HCT116 (cell line): ENCODE data around the gene WDR59. TPM values are rescaled to one million over a fixed set of nuclear protein-coding genes. Genes with fewer than 3 reads are reported as not detected.

ENCODE experiments used
- ATAC-seq: fragments of 200-7000 bp; cut with Tn5 transposase; 2 replicates; pipeline ENCODE4 v1.9.1; 2020; ENCODE audit warnings: mild to moderate bottlenecking, moderate library complexity
- BruUV-seq: library from RNA; stranded (reverse); fragments of 400-500 nt; replicated peaks from 2 replicates; lab custom pipeline; 2021; lab: Mats Ljungman, UMichigan
- CTCF ChIA-PET: fragments of 300-600 bp; sonication (Branson Sonifier 250); formaldehyde crosslinking; loops from one replicate; lab custom pipeline; 2021; ENCODE audit warnings: antibody characterized with exemption; lab: Charles Lee
- POLR2A ChIA-PET: fragments of 300-600, 350-600 bp; sonication (Branson Sonifier 250); formaldehyde crosslinking; loops from one replicate; lab custom pipeline; 2021; ENCODE audit warnings: antibody characterized with exemption; lab: Charles Lee
- RAD21 ChIA-PET, 2 experiments: fragments of 300-600 bp; sonication (Branson Sonifier 250); formaldehyde crosslinking; loops; one replicate each; lab custom pipeline; 2023; ENCODE audit warnings: low total read pairs in 2 of 2; ENCODE audit not compliant: uncharacterized antibody in 2 of 2, unreplicated experiment in 2 of 2, low non-redundant PET in 1 of 2; lab: Charles Lee
- DNase-seq: peaks from one replicate; pipeline ENCODE4 v3.0.0-alpha.2; 2010; ENCODE audit warnings: low read depth, low spot score
- H2AFZ ChIP-seq: fragments of 200-600 bp; shearing (Covaris generic), sonication (generic); 2 replicates; pipeline ENCODE4 v1.6.1; 2017; ENCODE audit warnings: low read depth, mixed run types, mixed read lengths, antibody characterized with exemption, low read length; ENCODE audit not compliant: poor library complexity, severe bottlenecking
- H3K27ac ChIP-seq: 2 replicates; pipeline ENCODE4 v1.5.1; 2012; ENCODE audit warnings: low read depth, low read length
- H3K27me3 ChIP-seq: fragments of 200-600 bp; sonication (generic); 2 replicates; pipeline ENCODE4 v1.6.1; 2016; ENCODE audit warnings: mixed run types, low read length, mixed read lengths; ENCODE audit not compliant: insufficient read depth
- H3K36me3 ChIP-seq, 2 experiments: fragments of 200-500 bp in 1 of 2; fragments of 200-600 bp in 1 of 2; sonication (Bioruptor generic) in 1 of 2; sonication (generic) in 1 of 2; 2 replicates each; pipeline versions ENCODE4 v1.5.1 to v1.6.1; 2014 to 2016; ENCODE audit warnings: low read length in 2 of 2, inconsistent platforms in 1 of 2, mixed read lengths in 1 of 2, mixed run types in 1 of 2; ENCODE audit not compliant: insufficient read depth in 2 of 2, control insufficient read depth in 1 of 2
- H3K4me1 ChIP-seq, 2 experiments: fragments of 200-600 bp in 1 of 2; sonication (generic) in 1 of 2; 2 replicates each; pipeline versions ENCODE4 v1.5.1 to v1.6.1; 2012 to 2017; ENCODE audit warnings: low read length in 2 of 2, inconsistent platforms in 1 of 2, mild to moderate bottlenecking in 1 of 2, mixed read lengths in 1 of 2, mixed run types in 1 of 2, moderate library complexity in 1 of 2; ENCODE audit not compliant: insufficient read depth in 2 of 2, control insufficient read depth in 1 of 2
- H3K4me2 ChIP-seq: fragments of 200-600 bp; sonication (generic); 2 replicates; pipeline ENCODE4 v1.6.1; 2017; ENCODE audit warnings: mixed run types, low read length, mixed read lengths
- H3K4me3 ChIP-seq, 2 experiments: fragments of 200-600 bp in 1 of 2; sonication (generic) in 1 of 2; replicated peaks in 1 of 2; 2 replicates each; pipeline ENCODE4 v1.5.1; 2011 to 2016; ENCODE audit warnings: low read length in 2 of 2, control low read depth in 1 of 2, low read depth in 1 of 2, mild to moderate bottlenecking in 1 of 2, mixed read lengths in 1 of 2, mixed run types in 1 of 2
- H3K79me2 ChIP-seq: fragments of 200-600 bp; sonication (generic); 2 replicates; pipeline ENCODE4 v1.6.1; 2017; ENCODE audit warnings: mild to moderate bottlenecking, mixed run types, low read length, moderate library complexity, mixed read lengths; ENCODE audit not compliant: insufficient read depth
- H3K9ac ChIP-seq: fragments of 200-600 bp; sonication (generic); 2 replicates; pipeline ENCODE4 v1.6.1; 2016; ENCODE audit warnings: low read length, mixed read lengths
- H3K9me2 ChIP-seq: fragments of 200-600 bp; sonication (generic), shearing (Covaris generic); 2 replicates; pipeline ENCODE4 v1.6.1; 2017; ENCODE audit warnings: mixed run types, mild to moderate bottlenecking, moderate library complexity; ENCODE audit not compliant: insufficient read depth
- H3K9me3 ChIP-seq, 2 experiments: fragments of 200-500 bp in 1 of 2; fragments of 200-600 bp in 1 of 2; sonication (Bioruptor generic) in 1 of 2; sonication (generic) in 1 of 2; 2 replicates each; pipeline ENCODE4 v1.6.1; 2014 to 2017; ENCODE audit warnings: low read length in 2 of 2, mixed read lengths in 2 of 2, inconsistent platforms in 1 of 2, low read depth in 1 of 2, mild to moderate bottlenecking in 1 of 2, mixed run types in 1 of 2, moderate library complexity in 1 of 2; ENCODE audit not compliant: control insufficient read depth in 1 of 2, insufficient read depth in 1 of 2
- H4K20me1 ChIP-seq: fragments of 200-600 bp; sonication (generic), shearing (Covaris generic); 2 replicates; pipeline ENCODE4 v1.6.1; 2017; ENCODE audit warnings: mixed run types, mild to moderate bottlenecking, moderate library complexity; ENCODE audit not compliant: insufficient read depth
- CBX3 ChIP-seq: IDR thresholded peaks from 2 replicates; pipeline ENCODE4 v1.6.1; 2012; ENCODE audit warnings: low read depth
- CEBPB ChIP-seq: IDR thresholded peaks from 2 replicates; pipeline ENCODE4 v1.6.1; 2012; ENCODE audit warnings: low read depth
- EGR1 ChIP-seq: IDR thresholded peaks from 2 replicates; pipeline ENCODE4 v1.6.1; 2012; ENCODE audit warnings: low read depth
- EZH2 ChIP-seq: fragments of 200-600 bp; sonication (generic); IDR thresholded peaks from 2 replicates; pipeline ENCODE4 v1.6.1; 2017; ENCODE audit warnings: antibody characterized with exemption, mixed run types
- JUND ChIP-seq: IDR thresholded peaks from 2 replicates; pipeline ENCODE4 v1.6.1; 2012
- MAX ChIP-seq: IDR thresholded peaks from 2 replicates; pipeline ENCODE4 v1.6.1; 2012
- RAD21 ChIP-seq: IDR thresholded peaks from 2 replicates; pipeline ENCODE4 v1.6.1; 2012; ENCODE audit warnings: low read depth, mild to moderate bottlenecking
- SIN3A ChIP-seq: IDR thresholded peaks from 2 replicates; pipeline ENCODE4 v1.6.1; 2012; ENCODE audit warnings: low read depth
- SP1 ChIP-seq: IDR thresholded peaks from 2 replicates; pipeline ENCODE4 v1.6.1; 2012; ENCODE audit warnings: low read depth
- ZFX ChIP-seq: fragments of 450-650 bp; IDR thresholded peaks from 2 replicates; pipeline ENCODE4 v1.6.1; 2017
- intact Hi-C: fragments of 100-400 bp; cut with micrococcal nuclease; formaldehyde crosslinking; loops from 2 replicates; pipeline ENCODE4 v1.10.0; 2022
- total RNA-seq: library from RNA; stranded (reverse); gene quantifications from one replicate; pipeline ENCODE4 v1.2.1, GENCODE V29; 2021; ENCODE audit not compliant: unreplicated experiment

WDR59 gene
- total RNA-seq, 1 experiment from 2014 or later = 96.9 TPM

DNA sequence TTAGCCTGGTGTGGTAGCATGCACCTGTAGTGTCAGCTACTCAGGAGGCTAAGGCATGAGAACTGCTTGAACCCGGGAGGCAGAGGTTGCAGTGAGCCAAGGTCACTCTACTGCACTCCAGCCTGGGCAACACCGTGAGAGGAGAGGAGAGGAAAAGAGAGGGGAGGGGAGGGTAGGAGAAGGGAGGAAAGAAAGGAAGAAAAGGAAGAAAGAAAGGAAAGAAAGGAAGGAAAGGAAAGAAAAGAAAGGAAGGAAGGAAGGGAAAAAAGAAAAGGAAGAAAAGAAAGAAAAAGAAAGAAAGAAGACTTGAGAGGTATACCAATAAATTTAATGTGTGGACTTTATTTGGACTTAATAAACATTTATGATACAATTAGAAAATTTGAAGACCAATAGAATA lies 143.5 kb downstream of the WDR59 start:
- intact Hi-C loops = no loop called here

DNA sequence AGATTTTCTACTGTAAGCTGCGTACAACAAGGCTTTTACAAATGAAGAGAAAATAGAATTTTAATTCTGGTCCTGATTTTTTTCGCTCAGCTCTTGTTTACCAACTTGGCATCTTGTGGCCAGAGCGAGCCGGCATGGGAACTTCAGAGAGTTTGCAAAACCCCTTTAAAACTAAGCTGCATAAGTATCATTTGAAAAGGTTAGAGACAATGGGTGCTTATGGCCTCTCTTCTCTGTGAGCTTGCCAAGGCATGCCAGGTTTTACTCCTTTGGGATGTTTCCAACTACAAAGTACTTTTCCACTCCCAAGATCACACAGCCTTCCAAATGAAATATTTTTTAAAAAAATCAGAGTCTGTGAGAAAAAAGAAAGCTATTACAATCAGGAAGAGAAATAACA lies 147.9 kb downstream of the WDR59 start:
- Histone ChIP-seq H3K4me2 (no peak overlapping the region), H2AFZ (no peak overlapping the region), H3K9me2 (no peaks in the 10 kb centered on the region), H3K9ac (no peak overlapping the region), H3K4me3 (no peak overlapping the region), H3K36me3 (no peaks in the 10 kb centered on the region), H3K27ac (no peak overlapping the region), H3K79me2 (no peaks in the 10 kb centered on the region), H4K20me1 (no peaks in the 10 kb centered on the region), H3K4me1 (peaks cover 0 to 7% of the 10 kb centered on the region in 2 experiments; a peak in 2 of 4 replicates), H3K9me3 (no peaks in the 10 kb centered on the region), H3K27me3 (no peaks in the 10 kb centered on the region)
- TF ChIP-seq SIN3A = no peak
- no peak for TF ChIP-seq CBX3
- ChIA-PET RAD21 (no interaction called here), CTCF (interaction anchor here (0.9 kb wide), 1 partner anchor 26 kb away, joined by 6 read pairs; no protein-coding TSS in a partner anchor), POLR2A (no interaction called here)
- intact Hi-C loops = no loop called here
- no peak for ATAC-seq
- no TSS peak for BruUV-seq
- DNase-seq = no peak

More for the DNA sequence above, 143.5 kb downstream of the WDR59 start:
- ChIA-PET RAD21 (no interaction called here), CTCF (no interaction called here), POLR2A (no interaction called here)
- no peak for TF ChIP-seq CEBPB
- TF ChIP-seq EGR1 = no peak
- no peak for TF ChIP-seq EZH2
- TF ChIP-seq JUND = no peak
- no peak for TF ChIP-seq ZFX
- TF ChIP-seq CBX3 = no peak
- no peak for TF ChIP-seq MAX
- no peak for TF ChIP-seq RAD21
- TF ChIP-seq SP1 = no peak
- Histone ChIP-seq H3K9ac (no peak overlapping the region), H3K27me3 (no peaks in the 10 kb centered on the region), H3K79me2 (no peaks in the 10 kb centered on the region), H3K27ac (no peak overlapping the region), H2AFZ (no peak overlapping the region), H4K20me1 (no peaks in the 10 kb centered on the region), H3K9me2 (no peaks in the 10 kb centered on the region), H3K9me3 (no peaks in the 10 kb centered on the region), H3K4me3 (no peak overlapping the region), H3K4me2 (no peak overlapping the region), H3K36me3 (no peaks in the 10 kb centered on the region), H3K4me1 (peaks cover 7 to 10% of the 10 kb centered on the region in 2 experiments; a peak in 3 of 4 replicates)
- ATAC-seq (no peak), DNase-seq (no peak)
- BruUV-seq = no TSS peak
